K562 (cell line): ENCODE data around the gene BDP1. TPM values are rescaled to one million over a fixed set of nuclear protein-coding genes. Genes with fewer than 3 reads are reported as not detected.

Experiments
- ARNT ChIP-seq, 2 experiments: fragments of 450-650 bp; IDR thresholded peaks; 2 replicates each; pipeline ENCODE4 v1.6.1; 2016; ENCODE audit warnings: mild to moderate bottlenecking in 1 of 2
- EP300 ChIP-seq: IDR thresholded peaks from 2 replicates; pipeline ENCODE4 v1.6.1; 2012; ENCODE audit warnings: low read length, improper control_type of control experiment
- FUS ChIP-seq: fragments of 200-400 bp; formaldehyde crosslinking; optimal IDR thresholded peaks from 2 replicates; pipeline ENCODE3; 2017; ENCODE audit warnings: low read depth, low read length
- ILF3 ChIP-seq: fragments of 450-650 bp; IDR thresholded peaks from 2 replicates; pipeline ENCODE4 v1.6.1; 2018; ENCODE audit warnings: antibody characterized with exemption, mild to moderate bottlenecking, moderate library complexity, borderline replicate concordance
- KLF1 ChIP-seq: fragments of 450-650 bp; IDR thresholded peaks from 2 replicates; pipeline ENCODE4 v1.6.1; 2016; ENCODE audit warnings: missing genetic modification characterization, missing compliant biosample characterization
- MGA ChIP-seq: fragments of 450-650 bp; IDR thresholded peaks from 2 replicates; pipeline ENCODE4 v1.6.1; 2016; ENCODE audit warnings: mild to moderate bottlenecking, moderate library complexity
- MTA2 ChIP-seq: fragments of 450-650 bp; IDR thresholded peaks from 2 replicates; pipeline ENCODE4 v1.6.1; 2016; ENCODE audit warnings: low read depth
- NEUROD1 ChIP-seq: fragments of 150-350 bp; IDR thresholded peaks from 2 replicates; pipeline ENCODE4 v1.6.1; 2014; ENCODE audit warnings: borderline replicate concordance, low read length, low read depth; ENCODE audit not compliant: partially characterized antibody
- NFIC ChIP-seq: fragments of 450-650 bp; IDR thresholded peaks from 2 replicates; pipeline ENCODE4 v1.6.1; 2017; ENCODE audit warnings: mild to moderate bottlenecking, inconsistent platforms
- PPARD ChIP-seq: fragments of 250-450 bp; sonication (Bioruptor Pico); IDR thresholded peaks from 2 replicates; pipeline ENCODE4 v1.8.0; 2022; ENCODE audit warnings: inconsistent platforms, mild to moderate bottlenecking, moderate library complexity
- SMARCA5 ChIP-seq: fragments of 450-650 bp; IDR thresholded peaks from 2 replicates; pipeline ENCODE4 v1.6.1; 2016
- ZBTB5 ChIP-seq: fragments of 450-650 bp; IDR thresholded peaks from 2 replicates; pipeline ENCODE4 v1.6.1; 2017; ENCODE audit warnings: antibody characterized with exemption
- ZFX ChIP-seq: sonication (generic); formaldehyde crosslinking; IDR thresholded peaks from 2 replicates; pipeline ENCODE4 v1.8.0; 2022; ENCODE audit warnings: mild to moderate bottlenecking, missing genetic modification reagents, moderate library complexity
- ZNF3 ChIP-seq: fragments of 250-450 bp; sonication (Bioruptor Pico); IDR thresholded peaks from 2 replicates; pipeline ENCODE4 v1.5.0; 2021; ENCODE audit warnings: mild to moderate bottlenecking, moderate library complexity
- ZNF766 ChIP-seq: fragments of 200-800 bp; sonication (Bioruptor generic); conservative IDR thresholded peaks from 2 replicates; pipeline ENCODE4 v1.6.1; 2016; ENCODE audit warnings: missing genetic modification characterization, missing compliant biosample characterization
- polyA plus RNA-seq, 8 experiments: library from polyadenylated mRNA; depleted of rRNA in 4 of 8; stranded (reverse) in 5 of 8; unstranded in 3 of 8; fragments of >200 nt; fragmentation: Nextera tagmentation in 2 of 8; fragmentation: Illumina TruSeq in 1 of 8; extraction: Ambion mirVana in 2 of 8; extraction: Trizol in 1 of 8; gene quantifications; 2 replicates each; pipeline versions ENCODE4 v1.2.1 to v1.2.3, GENCODE V29; 2011 to 2014; ENCODE audit warnings: inconsistent platforms in 1 of 8, missing spikeins in 1 of 8
- total RNA-seq, 7 experiments: library from RNA; depleted of rRNA in 6 of 7; stranded (reverse); fragments of >200 nt in 6 of 7; fragmentation: Illumina TruSeq in 2 of 7; extraction: Trizol in 2 of 7; gene quantifications; 2 replicates each; pipeline versions ENCODE4 v1.2.1 to v1.2.3, GENCODE V29; 2011 to 2021; ENCODE audit warnings: low replicate concordance in 1 of 7

Gene BDP1
- total and polyA plus RNA-seq, 9 of the 15 experiments (the other 6 are each of a cell fraction or from before 2014, with no cell fraction given) = 6.9 to 47.3 (median 23.9) TPM

DNA sequence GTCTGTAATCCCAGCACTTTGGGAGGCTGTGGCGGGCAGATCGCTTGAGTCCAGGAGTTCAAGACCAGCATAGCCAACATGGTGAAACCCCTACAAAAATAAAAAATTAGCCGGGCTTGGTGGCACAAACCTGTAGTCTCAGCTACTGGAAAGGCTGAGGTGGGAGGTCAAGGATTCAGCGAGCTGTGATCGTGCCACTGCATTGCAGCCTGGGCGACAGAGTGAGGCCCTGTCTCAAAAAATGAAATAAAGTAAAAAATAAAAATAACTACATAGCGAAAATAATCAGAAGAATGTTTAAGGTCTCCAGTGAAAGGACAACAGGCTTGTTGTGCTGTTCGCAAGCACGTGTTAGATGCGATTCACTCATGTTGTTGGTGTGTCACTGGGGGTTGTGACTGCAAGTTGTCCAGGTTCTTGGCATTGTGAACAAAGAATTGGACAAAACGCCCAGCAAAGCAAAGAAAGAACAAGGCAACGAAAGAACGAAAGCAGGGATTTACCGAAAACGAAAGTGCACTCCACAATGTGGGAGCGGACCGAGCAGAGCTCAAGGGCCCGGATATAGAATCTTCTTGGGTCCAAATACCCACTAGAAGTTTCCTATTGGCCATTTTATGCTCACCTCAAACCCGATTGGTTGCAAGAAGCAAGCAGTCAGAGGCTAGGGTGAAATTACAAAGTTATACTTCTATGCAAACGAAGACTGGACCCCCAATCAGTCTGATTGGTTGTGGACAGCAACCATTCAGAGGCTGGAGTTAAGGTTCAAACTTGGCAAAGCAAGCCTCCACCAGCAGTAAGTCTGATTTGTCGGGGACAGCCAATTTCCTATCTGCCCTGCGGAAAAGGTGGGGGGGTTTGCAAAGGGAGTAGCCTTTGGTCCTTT, 130.8 kb downstream of the BDP1 start (continued):
- TF ChIP-seq MGA (peak; percentile 91), FUS (no peak), MTA2 (peak; percentile 16; the same call in 1 of the 2 replicates), PPARD (CRISPR knock-in tag) (no peak), NEUROD1 (no peak), KLF1 (no peak), SMARCA5 (no peak), ARNT (IDR thresholded peaks at IDR 0.05) (peak in 1 of 2 experiments; percentile 62; a peak in 1 of 4 replicates), ZNF3 (no peak), ILF3 (0 out of 2 replicates have a peak, but pooled peaks have one; percentile 19), EP300 (no peak), ZFX (CRISPR knock-in tag) (0 out of 2 replicates have a peak, but pooled peaks have one; percentile 30), NFIC (peak; percentile 39; the same call in 1 of the 2 replicates), ZNF766 (CRISPR knock-in tag) (0 out of 2 replicates have a peak, but pooled peaks have one; percentile 8), ZBTB5 (peak; percentile 99)
